Endodermal cell (in vitro differentiated cells): ENCODE results near the gene TXNIP. TPM values are rescaled to one million over a fixed set of nuclear protein-coding genes. Genes with fewer than 3 reads are reported as not detected.

Source experiments
- DNase-seq: peaks from one replicate; pipeline ENCODE4 v3.0.0-alpha.2; 2017
- H3K27ac ChIP-seq: 2 replicates; pipeline ENCODE4 v1.5.1; 2013; ENCODE audit warnings: mild to moderate bottlenecking, low read depth, low read length, moderate library complexity
- H3K27me3 ChIP-seq: 2 replicates; pipeline ENCODE4 v1.6.1; 2013; ENCODE audit warnings: mild to moderate bottlenecking, low read length, moderate library complexity; ENCODE audit not compliant: insufficient read depth, control insufficient read depth, poor library complexity, severe bottlenecking
- H3K36me3 ChIP-seq: 2 replicates; pipeline ENCODE4 v1.7.0; 2013; ENCODE audit warnings: mild to moderate bottlenecking, low read length, moderate library complexity; ENCODE audit not compliant: control insufficient read depth, insufficient read depth
- H3K4me1 ChIP-seq: one replicate; pipeline ENCODE4 v1.7.0; 2013; ENCODE audit warnings: low read length; ENCODE audit not compliant: control insufficient read depth, insufficient read depth
- H3K4me3 ChIP-seq: 2 replicates; pipeline ENCODE4 v1.5.1; 2013; ENCODE audit warnings: mild to moderate bottlenecking, low read length, moderate library complexity
- H3K9ac ChIP-seq: 2 replicates; pipeline ENCODE4 v1.6.1; 2013; ENCODE audit warnings: mild to moderate bottlenecking, low read length, moderate library complexity; ENCODE audit not compliant: poor library complexity, severe bottlenecking; ENCODE audit errors: extremely low read depth
- H3K9me3 ChIP-seq: 2 replicates; pipeline ENCODE4 v1.6.1; 2013; ENCODE audit warnings: mild to moderate bottlenecking, low read length, moderate library complexity; ENCODE audit not compliant: control insufficient read depth
- H3K27ac Mint-ChIP-seq: 2 replicates; pipeline ENCODE4 v1.8.0; 2020; ENCODE audit warnings: mixed read lengths
- H3K27me3 Mint-ChIP-seq: 2 replicates; pipeline ENCODE4 v1.8.0; 2021; ENCODE audit warnings: mild to moderate bottlenecking, mixed read lengths; ENCODE audit not compliant: insufficient read depth
- H3K36me3 Mint-ChIP-seq: 2 replicates; pipeline ENCODE4 v1.8.0; 2020; ENCODE audit warnings: low read depth, mixed read lengths
- H3K4me1 Mint-ChIP-seq: 2 replicates; pipeline ENCODE4 v1.8.0; 2020; ENCODE audit warnings: mixed read lengths
- H3K4me3 Mint-ChIP-seq: 2 replicates; pipeline ENCODE4 v1.8.0; 2020; ENCODE audit warnings: mild to moderate bottlenecking, moderate library complexity, mixed read lengths
- H3K9me3 Mint-ChIP-seq: 2 replicates; pipeline ENCODE4 v1.8.0; 2020; ENCODE audit warnings: mild to moderate bottlenecking, mixed read lengths
- CTCF ChIP-seq: fragments of 200-600 bp; sonication (generic); conservative IDR thresholded peaks from 2 replicates; pipeline ENCODE4 v1.5.0; 2021; ENCODE audit warnings: antibody characterized with exemption, mild to moderate bottlenecking
- WGBS, 2 experiments: methylation state at CpG; one replicate each; pipeline versions ENCODE4 v1.1.5 to v1.1.7; 2013; ENCODE audit warnings: missing lambda C conversion rate in 2 of 2, mixed read lengths in 1 of 2; ENCODE audit not compliant: insufficient coverage in 1 of 2, insufficient read length in 1 of 2; 5-methylcytosine and 5-hydroxymethylcytosine counted together
- total RNA-seq, 2 donors: library from RNA; stranded (reverse); fragmentation: NEBNext Ultra II Directional in 1 of 2; extraction: Animal tissue kit (Norgen Biotek cat#: 25700) in 1 of 2; gene quantifications; 2 replicates in 1 of 2; 3 replicates in 1 of 2; pipeline ENCODE4 v1.2.1, GENCODE V29; 2021

The TXNIP gene
- total RNA-seq, 2 donors from 2014 or later = 9.9 to 12.2 TPM

GRCh38 chr1:145959333-145959732 lies 37.0 kb downstream of the TXNIP start:
- peaks cover 50% of the 10 kb centered on the region for H3K4me1 Mint-ChIP-seq
- H3K4me3 Mint-ChIP-seq = peak overlapping the region; percentile 81
- no peak overlapping the region for H3K27ac Mint-ChIP-seq
- H3K4me3 ChIP-seq = no peak overlapping the region
- no peak overlapping the region for H3K9ac ChIP-seq
- peaks cover 37% of the 10 kb centered on the region for H3K27me3 ChIP-seq
- H3K36me3 Mint-ChIP-seq = no peaks in the 10 kb centered on the region
- H3K27ac ChIP-seq = no peak overlapping the region
- no peak for DNase-seq
- H3K9me3 Mint-ChIP-seq = no peaks in the 10 kb centered on the region
- peaks cover 73% of the 10 kb centered on the region for H3K27me3 Mint-ChIP-seq
- H3K36me3 ChIP-seq = no peaks in the 10 kb centered on the region
- peaks cover 9% of the 10 kb centered on the region for H3K4me1 ChIP-seq
- TF ChIP-seq CTCF = no peak
- H3K9me3 ChIP-seq = no peaks in the 10 kb centered on the region

- Histone ChIP-seq H3K27me3 (peaks cover 37% of the 10 kb centered on the region), H3K9me3 (no peaks in the 10 kb centered on the region), H3K4me1 (peaks cover 12% of the 10 kb centered on the region), H3K9ac (no peak overlapping the region), H3K36me3 (no peaks in the 10 kb centered on the region), H3K27ac (no peak overlapping the region), H3K4me3 (no peak overlapping the region)
- H3K27me3 Mint-ChIP-seq = peaks cover 73% of the 10 kb centered on the region
- no peak for DNase-seq
- no peak overlapping the region for H3K27ac Mint-ChIP-seq
- no peak overlapping the region for H3K4me3 Mint-ChIP-seq
- TF ChIP-seq CTCF = no peak
- peaks cover 46% of the 10 kb centered on the region for H3K4me1 Mint-ChIP-seq
- no peaks in the 10 kb centered on the region for H3K9me3 Mint-ChIP-seq
- no peaks in the 10 kb centered on the region for H3K36me3 Mint-ChIP-seq
Measured at GRCh38 chr1:145958734-145959133, 37.6 kb downstream of the TXNIP start.

GRCh38 chr1:145957443-145958319 lies 38.7 kb downstream of the TXNIP start, which contains the start of gene LIX1L:
Gene LIX1L (minus strand): TSS chr1:145958017. CDS start chr1:145957927, 90 bp downstream.
- Mint-ChIP-seq H3K4me3 (peak within 1 kb of the TSS; percentile 62), H3K36me3 (no peaks in the 10 kb centered on the region), H3K27me3 (peaks cover 62% of the 10 kb centered on the region), H3K9me3 (no peaks in the 10 kb centered on the region), H3K4me1 (peaks cover 39% of the 10 kb centered on the region), H3K27ac (no peak within 1 kb of the TSS)
- Histone ChIP-seq H3K27ac (no peak within 1 kb of the TSS), H3K27me3 (peaks cover 30% of the 10 kb centered on the region), H3K4me1 (peaks cover 13% of the 10 kb centered on the region), H3K9ac (peak within 1 kb of the TSS; percentile 56), H3K36me3 (peaks cover 4% of the 10 kb centered on the region), H3K4me3 (peak within 1 kb of the TSS; percentile 98), H3K9me3 (no peaks in the 10 kb centered on the region)
- WGBS, 2 experiments = 0 to 2% methylated on average over 19 to 60 of the region's 60 CpGs
- peak; percentile 6 for TF ChIP-seq CTCF
- peak; percentile 98 for DNase-seq
